ENCODE measurements around the gene ANXA3.

ANXA3 gene

GRCh38 chr4:78613522-78614321 lies 62.2 kb downstream of the ANXA3 start:
- no peak for DNase-seq

DNA sequence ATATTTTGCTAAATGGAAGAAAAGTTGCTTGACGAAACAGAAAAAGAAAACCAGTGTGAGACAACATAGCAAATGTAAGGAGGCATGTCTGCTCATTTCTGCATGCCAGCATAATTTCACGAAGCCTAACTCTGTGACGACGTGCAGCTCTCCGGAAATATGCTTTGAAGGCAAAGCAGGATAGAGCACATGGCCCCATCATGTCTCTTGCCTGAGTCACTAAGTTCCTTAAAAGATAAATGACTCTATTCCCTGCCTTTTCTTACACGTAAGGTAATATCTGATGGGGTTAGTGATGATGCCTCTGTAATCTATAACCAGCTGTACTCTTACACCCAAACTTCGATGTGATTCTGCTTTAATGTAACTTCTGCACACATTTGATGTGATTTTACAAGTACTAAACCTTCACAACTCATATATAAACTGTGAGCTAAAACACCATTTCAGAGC lies 64.5 kb downstream of the ANXA3 start:
- DNase-seq = no peak

- DNase-seq = no peak
Observed at GRCh38 chr4:78618436-78618835, 66.9 kb downstream of the ANXA3 start.

DNA sequence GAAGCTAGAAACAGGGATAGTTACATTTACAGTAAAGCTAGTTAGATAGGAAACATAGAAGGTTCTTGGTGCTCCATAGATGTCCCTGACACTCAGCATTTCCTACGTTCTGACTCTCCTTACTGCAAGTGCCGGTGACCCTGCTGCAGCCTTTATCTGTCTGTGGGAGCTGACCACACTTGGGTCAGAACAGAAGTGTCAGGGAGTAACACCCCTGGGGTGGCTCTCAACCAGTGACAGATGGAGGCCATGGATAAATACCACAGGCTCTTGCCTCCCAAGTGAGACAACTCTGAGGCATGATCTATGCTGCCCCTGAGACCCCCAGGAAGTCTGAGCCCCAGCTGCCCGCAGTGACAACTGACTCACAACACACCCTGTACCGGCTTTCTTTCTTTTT lies 69.8 kb downstream of the ANXA3 start:
- DNase-seq = no peak

- no peak for DNase-seq
Observed at GRCh38 chr4:78622253-78622979, 70.8 kb downstream of the ANXA3 start.

DNA sequence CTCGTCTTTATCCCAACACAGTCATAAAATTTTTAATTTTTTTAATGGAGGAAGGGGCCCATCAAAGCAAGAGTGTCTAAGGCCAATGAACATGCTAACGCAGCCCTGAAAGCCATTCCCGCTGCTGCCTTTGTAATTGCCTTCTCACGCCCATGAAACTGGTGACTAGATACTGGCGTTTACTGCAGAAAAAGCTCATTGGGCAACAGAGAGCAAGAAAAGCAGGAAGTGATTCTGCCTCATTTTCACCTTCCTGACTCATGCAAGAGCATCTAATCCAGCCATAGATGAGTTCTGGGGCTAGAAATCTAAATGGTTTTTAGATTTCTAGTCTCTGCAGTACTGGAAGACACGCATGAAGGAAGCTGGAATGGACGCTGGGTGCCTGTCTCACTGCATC lies 72.5 kb downstream of the ANXA3 start:
- no peak for DNase-seq

DNA sequence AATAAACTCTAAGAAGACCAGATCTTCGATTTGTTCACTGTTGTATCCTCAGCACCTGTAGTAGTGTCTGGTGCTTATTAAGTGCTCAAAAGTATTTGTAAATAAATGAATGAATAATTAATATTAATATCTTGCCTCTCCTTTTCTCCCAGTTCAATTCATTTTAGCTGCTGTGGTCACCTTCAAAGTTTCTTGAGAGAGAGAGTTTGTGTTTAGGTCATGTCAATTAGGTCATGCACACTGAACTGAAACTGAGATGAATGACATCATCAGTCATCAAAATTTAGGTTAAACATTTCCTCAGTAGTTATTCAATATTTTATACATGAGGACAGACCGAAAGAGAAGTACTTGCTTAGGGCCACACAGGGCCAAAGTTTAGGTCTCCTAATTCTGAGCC lies 73.5 kb downstream of the ANXA3 start:
- no peak for DNase-seq

GRCh38 chr4:78627046-78627965 lies 75.7 kb downstream of the ANXA3 start:
- DNase-seq = no peak

DNA sequence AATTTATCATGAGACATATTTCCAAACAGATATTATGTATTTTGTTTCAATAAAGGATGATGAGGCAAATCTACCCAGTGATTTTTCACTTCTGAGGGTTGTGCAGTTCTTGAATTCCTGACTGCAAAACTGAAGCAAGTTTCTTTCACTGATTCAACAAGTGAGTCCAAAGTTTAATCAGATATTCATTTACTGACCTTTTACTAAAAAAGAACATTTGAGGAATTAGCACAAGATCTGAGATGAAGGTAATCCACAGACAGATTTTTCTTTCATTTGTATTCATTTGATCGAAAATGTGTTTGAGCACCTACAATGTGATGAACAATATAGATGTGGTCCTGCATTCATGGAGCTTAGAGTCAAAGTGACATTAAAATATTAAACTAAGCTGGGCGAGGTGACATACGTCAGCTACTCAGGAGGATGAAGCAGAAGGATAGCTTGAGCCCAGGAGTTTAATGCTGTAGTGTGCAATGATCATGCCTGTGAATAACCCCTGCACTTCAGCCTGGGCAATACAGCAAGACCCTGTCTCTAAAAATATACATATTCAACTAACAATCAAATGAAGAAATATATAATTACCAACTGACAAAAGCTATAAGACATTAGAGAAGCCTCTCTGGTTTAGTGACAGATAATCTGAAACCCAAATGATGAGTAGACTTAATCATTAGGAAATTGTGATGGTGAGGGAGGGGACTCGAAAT lies 76.6 kb downstream of the ANXA3 start:
- DNase-seq = no peak

DNA sequence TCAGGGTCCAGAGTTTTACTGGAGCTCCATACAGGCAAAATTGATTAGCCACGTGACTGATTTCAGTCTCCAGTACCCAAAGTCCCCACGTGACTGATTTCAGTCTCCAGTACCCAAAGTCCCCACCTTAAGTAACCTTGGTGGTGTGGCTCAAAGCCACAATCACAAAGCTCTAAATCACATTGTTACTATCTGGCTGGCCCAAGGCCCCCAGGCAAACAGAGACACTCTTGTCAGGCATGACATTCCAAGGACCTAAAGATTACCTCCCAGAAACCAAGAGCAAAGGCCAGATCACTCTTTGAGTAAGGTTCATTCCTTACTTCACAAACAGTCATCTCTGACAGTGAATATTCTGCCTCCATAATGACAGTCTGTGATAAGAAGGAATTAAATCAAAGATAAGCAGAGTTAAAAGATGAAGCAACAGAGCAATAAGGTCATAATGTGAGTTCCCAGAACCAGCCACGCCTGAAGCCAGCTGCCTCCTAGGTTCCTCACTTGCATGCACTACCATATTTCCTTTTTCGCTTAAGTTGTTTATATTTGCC lies 78.5 kb downstream of the ANXA3 start:
- no peak for DNase-seq

GRCh38 chr4:78630615-78631014 lies 79.0 kb downstream of the ANXA3 start:
- no peak for DNase-seq

GRCh38 chr4:78634011-78634664 lies 82.6 kb downstream of the ANXA3 start:
- no peak for DNase-seq

DNA sequence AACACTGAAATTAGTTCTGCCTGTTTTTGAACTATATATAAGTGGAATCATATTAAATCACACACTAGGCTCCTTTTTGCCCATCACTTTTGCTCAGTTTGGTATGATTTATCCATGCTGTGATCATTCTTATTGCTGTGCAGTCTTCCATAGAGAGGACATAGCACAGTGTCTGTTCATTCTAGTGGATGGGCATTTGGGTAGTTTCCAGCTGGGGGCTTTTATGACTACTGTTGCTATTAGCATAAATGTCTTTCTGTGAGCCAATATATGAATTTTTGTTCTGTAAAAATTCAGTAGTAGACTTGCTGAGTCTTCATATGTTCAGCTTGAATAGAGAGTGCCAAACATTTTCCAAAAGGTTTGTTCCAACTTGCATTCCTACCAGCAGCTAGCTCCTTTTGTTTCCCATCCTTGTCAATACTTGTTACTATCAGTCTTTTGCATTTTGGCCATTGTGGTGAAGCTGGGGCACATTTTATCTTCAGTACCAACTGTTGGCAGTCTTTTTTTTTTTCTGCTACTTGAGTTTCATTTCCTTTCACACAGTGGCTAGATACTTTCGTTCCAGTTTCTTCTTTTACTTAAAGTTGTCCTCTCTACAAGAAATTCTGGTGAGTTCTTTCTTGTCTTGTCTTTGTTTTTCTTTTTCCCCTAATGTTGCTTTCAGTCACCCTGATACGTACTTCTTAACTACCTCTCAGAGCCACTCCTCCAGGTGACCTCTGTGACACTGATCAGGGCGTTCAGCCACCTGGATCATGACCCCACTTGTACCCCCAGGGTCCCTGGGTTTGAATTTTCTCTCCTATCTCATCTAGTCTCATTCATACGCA lies 87.0 kb downstream of the ANXA3 start:
- DNase-seq = no peak

DNA sequence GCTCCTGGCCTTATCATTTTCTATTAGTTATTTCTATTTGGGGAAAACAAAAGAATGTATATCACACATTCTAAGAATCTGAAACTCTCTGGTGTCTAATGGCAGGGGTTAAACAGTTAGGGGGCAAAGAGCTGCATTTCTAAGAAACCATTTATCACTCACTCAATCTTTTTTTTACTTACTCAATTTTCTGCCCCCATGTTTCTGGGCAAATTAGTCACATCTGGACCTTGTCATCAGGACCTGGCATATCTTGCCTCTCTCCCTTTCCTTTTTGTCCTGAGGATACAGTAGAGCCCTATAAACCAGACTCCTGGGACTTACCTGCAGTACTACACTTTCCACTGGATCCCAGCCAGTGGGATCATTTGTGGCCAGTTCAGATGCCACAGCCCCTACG lies 89.1 kb downstream of the ANXA3 start:
- DNase-seq = no peak

DNA sequence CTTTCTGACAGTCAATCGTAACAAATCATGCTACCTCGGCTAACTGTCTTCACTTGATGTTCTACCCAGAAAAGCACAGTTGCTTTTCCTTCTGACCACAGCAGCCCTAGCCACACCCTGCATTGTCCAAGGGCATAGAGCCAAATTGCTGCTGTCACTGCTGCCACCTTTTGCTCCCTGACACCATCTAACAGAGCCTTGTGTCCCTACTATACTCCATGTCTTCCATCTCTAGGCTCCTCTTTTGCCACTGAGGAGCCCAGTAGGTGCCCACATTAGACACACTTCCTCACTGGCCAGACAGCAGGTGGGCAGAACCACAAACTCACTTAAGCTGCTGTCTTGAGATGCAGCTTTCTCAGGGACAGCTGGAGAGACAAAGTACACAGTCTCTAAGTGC lies 91.4 kb downstream of the ANXA3 start:
- DNase-seq = no peak

- DNase-seq = no peak
Observed at GRCh38 chr4:78644063-78644691, 92.6 kb downstream of the ANXA3 start.

- DNase-seq = no peak
Observed at GRCh38 chr4:78644744-78645330, 93.3 kb downstream of the ANXA3 start.

- no peak for DNase-seq
Observed at GRCh38 chr4:78645853-78646757, 94.5 kb downstream of the ANXA3 start.

DNA sequence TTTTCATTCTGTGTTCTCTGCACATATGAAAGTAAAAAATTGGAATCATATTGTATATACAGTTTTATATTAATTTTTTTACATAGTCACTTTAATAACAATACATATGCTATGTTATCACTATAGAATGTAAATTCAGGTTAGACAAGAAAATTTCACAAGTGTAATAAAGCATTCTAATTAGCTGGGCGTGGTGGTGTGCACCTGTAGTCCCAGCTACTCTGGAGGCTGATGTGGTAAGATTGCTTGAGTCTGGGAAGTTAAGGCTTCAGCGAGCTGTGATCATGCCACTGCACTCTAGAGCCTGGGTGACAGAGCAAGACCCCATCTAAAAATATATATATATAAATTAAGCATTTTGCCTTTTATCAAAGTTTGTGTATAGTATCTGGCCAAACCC lies 95.7 kb downstream of the ANXA3 start:
- no peak for DNase-seq
